Right atrium auricular region (tissue), 2 donors: ENCODE results near the gene INHBB. TPM values are rescaled to one million over a fixed set of nuclear protein-coding genes. Genes with fewer than 3 reads are reported as not detected.

ENCODE experiments used
- DNase-seq: peaks from one replicate; pipeline ENCODE4 v3.0.0-alpha.2; 2019; ENCODE audit warnings: low spot score
- H3K27ac ChIP-seq, 2 donors: fragments of 200-600 bp; sonication (generic); 1 replicate in 1 of 2; 2 replicates in 1 of 2; pipeline ENCODE4 v1.5.1; 2016 to 2019
- H3K27me3 ChIP-seq, 2 donors: fragments of 200-600 bp; sonication (generic); one replicate each; pipeline versions ENCODE4 v1.5.1 to v1.6.0; 2017 to 2019
- H3K36me3 ChIP-seq: fragments of 200-600 bp; sonication (generic); one replicate; pipeline ENCODE4 v1.5.1; 2016
- H3K4me1 ChIP-seq, 2 donors: fragments of 200-600 bp; sonication (generic); one replicate each; pipeline versions ENCODE4 v1.5.1 to v1.6.0; 2017 to 2019
- H3K4me3 ChIP-seq, 2 donors: fragments of 200-600 bp; sonication (generic); 1 replicate in 1 of 2; 2 replicates in 1 of 2; pipeline ENCODE4 v1.5.1; 2017 to 2019; ENCODE audit warnings: mild to moderate bottlenecking in 1 of 2, moderate library complexity in 1 of 2
- H3K9me3 ChIP-seq, 2 donors: fragments of 200-600 bp; sonication (generic); one replicate each; pipeline ENCODE4 v1.5.1; 2019
- total RNA-seq, 2 donors: library from RNA; depleted of rRNA; stranded (reverse); fragments of >200 nt; gene quantifications; one replicate each; pipeline ENCODE4 v1.1.0, GENCODE V29; 2016
- TF ChIP-seq, protein P1 (sequence below), 2 donors: fragments of 200-600 bp; sonication (generic); IDR thresholded peaks; one replicate each; pipeline ENCODE4 v1.5.1; 2019; ENCODE audit warnings: antibody characterized with exemption in 2 of 2

The INHBB gene
- total RNA-seq, 2 donors from 2014 or later: 0.74 to 5.9 TPM

DNA sequence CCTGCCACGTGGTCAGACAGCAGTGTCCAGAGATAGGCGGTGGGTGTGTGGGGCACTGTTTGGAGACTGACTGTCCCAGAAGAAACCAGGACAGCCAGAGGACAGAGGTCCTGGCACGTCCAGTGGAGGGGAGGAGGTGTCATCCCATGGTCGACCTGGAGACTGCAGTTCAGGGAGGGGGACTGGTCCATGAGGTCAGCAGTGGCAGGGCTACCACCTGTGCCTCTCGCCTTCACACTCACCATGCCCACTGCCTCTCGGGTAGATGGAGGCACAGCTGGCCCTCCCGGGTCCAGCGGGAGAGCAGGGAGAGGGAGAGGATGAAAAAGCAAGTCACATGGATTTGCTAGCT, 53.9 kb downstream of the INHBB start:
- H3K36me3 ChIP-seq: no peaks in the 10 kb centered on the region
- TF ChIP-seq, protein P1, sequence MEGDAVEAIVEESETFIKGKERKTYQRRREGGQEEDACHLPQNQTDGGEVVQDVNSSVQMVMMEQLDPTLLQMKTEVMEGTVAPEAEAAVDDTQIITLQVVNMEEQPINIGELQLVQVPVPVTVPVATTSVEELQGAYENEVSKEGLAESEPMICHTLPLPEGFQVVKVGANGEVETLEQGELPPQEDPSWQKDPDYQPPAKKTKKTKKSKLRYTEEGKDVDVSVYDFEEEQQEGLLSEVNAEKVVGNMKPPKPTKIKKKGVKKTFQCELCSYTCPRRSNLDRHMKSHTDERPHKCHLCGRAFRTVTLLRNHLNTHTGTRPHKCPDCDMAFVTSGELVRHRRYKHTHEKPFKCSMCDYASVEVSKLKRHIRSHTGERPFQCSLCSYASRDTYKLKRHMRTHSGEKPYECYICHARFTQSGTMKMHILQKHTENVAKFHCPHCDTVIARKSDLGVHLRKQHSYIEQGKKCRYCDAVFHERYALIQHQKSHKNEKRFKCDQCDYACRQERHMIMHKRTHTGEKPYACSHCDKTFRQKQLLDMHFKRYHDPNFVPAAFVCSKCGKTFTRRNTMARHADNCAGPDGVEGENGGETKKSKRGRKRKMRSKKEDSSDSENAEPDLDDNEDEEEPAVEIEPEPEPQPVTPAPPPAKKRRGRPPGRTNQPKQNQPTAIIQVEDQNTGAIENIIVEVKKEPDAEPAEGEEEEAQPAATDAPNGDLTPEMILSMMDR (IDR thresholded peaks at IDR 0.05): no peak
- H3K9me3 ChIP-seq: no peaks in the 10 kb centered on the region
- DNase-seq: no peak
- no peaks in the 10 kb centered on the region for H3K27me3 ChIP-seq
- no peak overlapping the region for H3K4me3 ChIP-seq
- no peak overlapping the region for H3K27ac ChIP-seq
- H3K4me1 ChIP-seq: no peaks in the 10 kb centered on the region

DNA sequence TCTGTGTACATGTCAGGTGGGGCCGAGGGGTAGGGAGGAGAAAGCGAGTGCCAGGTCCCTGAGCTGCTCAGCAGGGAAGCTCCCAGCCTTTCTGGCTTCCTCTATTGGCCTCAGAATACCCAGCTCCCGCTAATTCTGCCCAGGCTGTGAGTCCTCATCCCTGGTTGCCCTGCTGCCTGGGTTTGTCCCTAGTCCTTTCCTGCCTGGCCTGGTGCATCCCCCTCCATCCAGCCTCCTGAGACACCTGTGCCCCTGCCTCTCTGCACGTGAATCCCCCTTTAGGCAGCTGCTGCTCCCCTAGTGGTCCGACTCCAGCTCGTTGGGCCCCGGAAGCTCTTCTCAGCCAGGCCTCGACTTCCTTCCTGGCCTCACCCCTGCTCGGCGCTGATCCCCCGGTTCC, 54.6 kb downstream of the INHBB start:
- H3K4me3 ChIP-seq: no peak overlapping the region
- H3K36me3 ChIP-seq: no peaks in the 10 kb centered on the region
- H3K9me3 ChIP-seq: no peaks in the 10 kb centered on the region
- H3K4me1 ChIP-seq: no peaks in the 10 kb centered on the region
- DNase-seq: no peak
- no peak overlapping the region for H3K27ac ChIP-seq
- TF ChIP-seq, protein P1 (IDR thresholded peaks at IDR 0.05): no peak
- H3K27me3 ChIP-seq: no peaks in the 10 kb centered on the region

Other genes with a start within 250 kb of the INHBB start
- 10 to 100 TPM; 31.8 to 33.2 TPM for gene TMEM185B, start 122.7 kb upstream of the INHBB start, total RNA-seq
- 10 to 100 TPM; 43.7 to 48.5 TPM for gene RALB, start 93.3 kb upstream of the INHBB start, total RNA-seq